ENCODE results near the gene MAGEA2.
"Not testable (repeated sequence)": the region's sequence is repeated elsewhere in the genome, so short reads cannot be mapped to it uniquely, and the experiment has no call there.

DNA sequence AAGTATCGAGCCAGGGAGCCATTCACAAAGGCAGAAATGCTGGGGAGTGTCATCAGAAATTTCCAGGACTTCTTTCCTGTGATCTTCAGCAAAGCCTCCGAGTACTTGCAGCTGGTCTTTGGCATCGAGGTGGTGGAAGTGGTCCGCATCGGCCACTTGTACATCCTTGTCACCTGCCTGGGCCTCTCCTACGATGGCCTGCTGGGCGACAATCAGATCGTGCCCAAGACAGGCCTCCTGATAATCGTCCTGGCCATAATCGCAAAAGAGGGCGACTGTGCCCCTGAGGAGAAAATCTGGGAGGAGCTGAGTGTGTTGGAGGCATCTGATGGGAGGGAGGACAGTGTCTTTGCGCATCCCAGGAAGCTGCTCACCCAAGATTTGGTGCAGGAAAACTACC is 17.1 kb downstream of the MAGEA2 start:
- TF ChIP-seq TAF1 (IDR thresholded peaks at IDR 0.05; ENCODE audit: borderline replicate concordance, low read depth, low read length); POLR2A (IDR thresholded peaks at IDR 0.05; ENCODE audit: low read depth, low read length); POLR2AphosphoS5 (IDR thresholded peaks at IDR 0.05; ENCODE audit: low read depth, low read length): not testable (repeated sequence)
